ENCODE data around the gene MX2.

The MX2 gene

DNA sequence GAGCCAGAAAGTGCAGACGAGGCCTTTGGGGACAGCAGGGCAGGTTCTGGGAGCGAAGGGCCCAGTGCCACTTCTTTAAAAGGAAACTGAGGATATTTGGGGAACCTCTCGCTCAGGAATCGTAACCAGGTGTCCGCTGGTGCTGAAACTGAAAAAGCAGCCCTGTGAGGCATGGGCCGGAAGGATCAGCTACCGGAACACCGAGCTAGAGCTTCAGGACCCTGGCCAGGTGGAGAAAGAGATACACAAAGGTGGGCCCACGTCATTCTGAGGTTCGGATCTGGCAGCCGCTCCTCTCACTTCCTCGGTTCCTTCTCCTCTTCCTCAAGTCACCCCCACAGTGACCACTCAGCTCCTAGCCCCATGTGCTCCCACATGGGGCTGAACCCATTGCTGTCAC lies 18.1 kb downstream of the MX2 start:
- DNase-seq (ENCODE audit: low spot score) = peak; percentile 52

DNA sequence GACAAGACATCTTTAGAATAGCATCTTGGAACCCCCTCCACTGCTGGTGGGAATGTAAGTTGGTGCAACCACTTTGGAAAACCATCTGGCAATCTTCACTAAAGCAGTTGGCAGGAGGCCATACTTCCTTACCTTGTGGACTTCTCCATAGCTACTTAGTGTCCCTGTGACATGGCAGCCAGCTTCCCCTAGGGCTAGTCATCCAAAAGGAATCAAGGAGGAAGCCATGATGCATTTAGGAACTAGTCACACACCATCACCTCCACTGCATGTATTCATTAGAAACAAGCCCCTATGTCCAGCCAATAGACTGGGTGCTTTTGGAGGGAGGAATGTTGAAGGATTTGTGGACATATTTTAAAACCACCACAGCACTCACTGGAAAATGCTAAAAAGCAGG lies 19.9 kb downstream of the MX2 start:
- no peak for DNase-seq (ENCODE audit: low spot score)

GRCh38 chr21:41387042-41387819 lies 25.4 kb downstream of the MX2 start:
- no peak for DNase-seq (ENCODE audit: low spot score)

DNA sequence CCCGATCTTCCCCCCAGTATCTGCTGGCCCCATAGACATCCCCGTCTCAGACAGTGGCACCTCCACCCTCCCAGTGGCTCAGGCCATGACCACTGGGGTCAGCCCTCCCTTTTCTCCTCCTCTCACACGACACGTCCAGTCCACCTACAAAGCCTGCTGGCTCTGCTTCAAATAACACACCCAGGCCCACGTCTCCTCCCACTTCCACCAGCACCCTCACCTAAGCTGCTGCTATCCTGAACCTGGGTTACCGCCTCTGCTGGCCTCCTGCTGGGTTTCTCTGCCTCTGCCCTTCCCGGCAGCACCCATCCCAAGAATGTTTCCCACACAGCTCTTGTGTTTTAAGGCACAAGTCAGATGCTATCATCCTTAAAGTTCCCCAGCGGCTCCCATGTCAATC lies 26.0 kb downstream of the MX2 start:
- DNase-seq (ENCODE audit: low spot score) = no peak

DNA sequence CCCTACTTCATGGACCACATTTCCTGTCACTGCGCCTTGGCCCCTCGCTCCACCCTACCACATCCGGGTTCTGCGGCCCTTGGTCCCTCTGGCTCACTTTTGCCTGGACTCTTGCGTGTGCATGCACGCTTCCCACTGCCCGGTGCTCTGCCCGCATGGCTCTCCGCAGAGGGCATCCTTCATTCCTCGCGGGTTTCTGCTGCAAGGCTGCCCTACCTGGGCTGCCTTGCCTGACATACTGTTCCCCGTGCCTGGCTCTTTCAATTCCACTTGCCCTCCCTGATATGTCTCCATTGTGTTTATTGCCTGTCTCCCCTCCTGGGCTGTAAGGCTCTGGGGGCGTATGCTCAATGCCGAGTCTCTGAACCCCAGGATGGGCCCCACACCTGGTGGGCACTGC lies 26.4 kb downstream of the MX2 start:
- DNase-seq (ENCODE audit: low spot score) = no peak

GRCh38 chr21:41390043-41390639 lies 28.3 kb downstream of the MX2 start:
- no peak for DNase-seq (ENCODE audit: low spot score)

DNA sequence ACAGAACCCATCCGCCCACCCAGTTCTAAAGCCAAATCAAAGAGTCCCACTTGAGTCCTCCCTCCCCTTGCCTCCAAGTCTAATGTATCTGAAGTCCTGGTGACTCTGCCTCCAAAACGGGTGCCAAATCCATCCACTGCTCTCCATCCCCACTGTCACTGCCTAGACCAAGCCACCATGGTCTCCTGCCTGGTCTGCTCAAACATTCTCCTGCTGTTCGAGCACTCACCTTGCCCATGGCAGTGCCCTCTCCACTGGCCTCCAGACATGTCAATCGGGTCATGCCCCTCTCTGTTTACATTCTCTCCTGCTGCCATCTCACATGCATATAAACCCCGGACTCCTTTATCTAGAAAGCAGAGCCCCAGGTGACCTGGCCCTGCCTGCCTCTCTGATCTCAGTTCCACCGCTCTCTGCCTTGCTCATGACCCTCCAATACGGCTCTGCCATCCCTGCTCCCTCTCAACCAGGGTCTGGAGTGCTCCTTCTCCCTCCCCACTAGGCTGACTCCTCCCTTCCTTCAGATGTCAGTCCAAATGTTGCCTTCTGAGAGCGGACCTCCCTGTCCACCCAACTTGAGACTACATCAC lies 32.1 kb downstream of the MX2 start:
- DNase-seq (ENCODE audit: low spot score) = no peak

- no peak for DNase-seq (ENCODE audit: low spot score)
Observed at GRCh38 chr21:41396558-41397075, 34.8 kb downstream of the MX2 start.

DNA sequence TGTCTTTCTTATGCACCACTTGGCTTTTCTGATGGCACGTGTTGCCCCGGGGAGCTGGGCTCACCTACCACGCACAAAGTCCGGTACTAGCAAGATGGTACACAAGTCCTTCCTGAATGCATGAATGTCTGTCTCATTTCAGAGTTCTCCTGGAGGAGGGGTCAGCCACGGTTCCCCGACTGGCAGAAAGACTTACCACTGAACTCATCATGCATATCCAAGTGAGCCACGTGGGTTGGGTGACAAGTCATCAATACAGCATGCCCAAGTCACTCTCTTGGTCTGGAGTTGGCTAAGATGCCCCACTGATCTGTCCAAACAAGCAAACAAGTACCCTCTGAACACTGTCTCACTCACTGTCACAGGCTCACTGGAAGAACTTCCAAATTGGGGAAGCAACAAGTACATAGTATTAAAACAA lies 35.7 kb downstream of the MX2 start:
- DNase-seq (ENCODE audit: low spot score) = no peak

GRCh38 chr21:41398251-41398650 lies 36.4 kb downstream of the MX2 start:
- no peak for DNase-seq (ENCODE audit: low spot score)

DNA sequence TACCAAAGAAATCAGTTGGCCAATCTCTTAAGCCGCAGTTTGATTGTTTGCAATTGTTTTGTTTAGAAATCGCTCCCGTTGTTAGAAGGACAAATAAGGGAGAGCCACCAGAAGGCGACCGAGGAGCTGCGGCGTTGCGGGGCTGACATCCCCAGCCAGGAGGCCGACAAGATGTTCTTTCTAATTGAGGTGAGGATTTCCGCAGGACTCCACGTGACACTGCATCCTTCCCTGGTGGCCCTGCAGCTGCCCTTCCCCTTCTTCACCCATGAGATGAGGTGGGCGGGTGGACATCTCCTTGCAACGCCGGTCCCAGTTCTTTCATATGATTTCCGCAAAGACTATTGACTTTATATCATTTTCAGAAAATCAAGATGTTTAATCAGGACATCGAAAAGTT lies 37.0 kb downstream of the MX2 start:
- DNase-seq (ENCODE audit: low spot score) = no peak

- DNase-seq (ENCODE audit: low spot score) = no peak
Observed at GRCh38 chr21:41399246-41399800, 37.5 kb downstream of the MX2 start.

DNA sequence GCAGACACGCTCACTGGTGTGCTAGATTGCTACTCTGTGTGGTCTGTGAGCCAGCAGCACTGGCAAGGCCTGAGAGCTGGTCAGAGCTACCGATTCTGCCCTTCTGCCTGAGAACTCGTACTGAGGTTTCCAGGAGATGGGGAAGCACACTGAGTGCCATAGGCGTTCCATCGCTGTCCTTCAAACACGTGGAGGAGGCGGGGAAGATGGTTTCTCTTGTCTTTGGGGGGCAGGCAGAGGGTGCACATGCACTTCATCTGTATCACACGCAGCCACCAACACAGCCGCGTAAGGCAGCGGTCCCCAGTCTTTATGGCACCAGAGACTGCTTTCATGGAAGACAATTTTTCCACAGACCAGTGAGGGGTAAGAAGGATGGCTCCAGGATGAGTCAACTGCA lies 40.4 kb downstream of the MX2 start:
- no peak for DNase-seq (ENCODE audit: low spot score)

DNA sequence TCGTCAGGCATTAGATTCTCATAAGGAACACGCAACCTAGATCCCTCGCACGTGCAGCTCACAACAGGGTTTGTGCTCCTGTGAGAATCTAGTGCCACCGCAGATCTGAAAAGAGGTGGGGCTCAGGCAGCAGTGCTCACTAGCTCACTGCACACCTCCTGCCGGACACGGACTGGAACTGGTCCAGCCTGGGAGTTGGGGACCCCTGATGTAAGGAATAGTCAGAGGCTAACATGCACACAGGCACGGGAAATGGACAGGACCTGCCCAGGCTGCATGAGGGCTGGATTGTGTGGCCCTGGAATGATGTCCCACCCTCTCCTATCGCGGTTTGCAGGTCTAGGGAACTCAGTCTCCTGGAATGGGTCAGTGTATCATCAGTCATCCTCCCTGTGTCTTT lies 41.0 kb downstream of the MX2 start:
- no peak for DNase-seq (ENCODE audit: low spot score)

GRCh38 chr21:41403331-41403730 lies 41.5 kb downstream of the MX2 start:
- no peak for DNase-seq (ENCODE audit: low spot score)

GRCh38 chr21:41403966-41404365 lies 42.1 kb downstream of the MX2 start:
- DNase-seq (ENCODE audit: low spot score) = no peak

DNA sequence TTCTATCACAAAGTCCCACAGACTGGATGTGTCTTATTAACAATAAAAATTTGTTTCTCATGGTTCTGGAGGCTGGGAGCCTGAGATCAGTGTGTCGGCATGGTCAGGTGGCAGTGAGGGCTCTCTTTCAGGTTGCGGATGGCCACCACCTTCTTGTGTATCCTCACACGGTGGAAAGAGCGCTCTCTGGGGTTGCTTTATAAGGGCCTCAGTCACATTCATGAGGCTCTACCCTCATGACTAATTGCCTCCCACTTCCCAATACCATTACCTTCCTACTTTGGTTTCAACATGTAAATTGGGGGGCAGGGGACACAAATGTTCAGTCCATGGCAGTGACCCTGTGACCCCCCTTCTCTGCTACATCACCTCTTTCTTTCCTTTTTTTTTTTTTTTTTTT lies 43.5 kb downstream of the MX2 start:
- no peak for DNase-seq (ENCODE audit: low spot score)

DNA sequence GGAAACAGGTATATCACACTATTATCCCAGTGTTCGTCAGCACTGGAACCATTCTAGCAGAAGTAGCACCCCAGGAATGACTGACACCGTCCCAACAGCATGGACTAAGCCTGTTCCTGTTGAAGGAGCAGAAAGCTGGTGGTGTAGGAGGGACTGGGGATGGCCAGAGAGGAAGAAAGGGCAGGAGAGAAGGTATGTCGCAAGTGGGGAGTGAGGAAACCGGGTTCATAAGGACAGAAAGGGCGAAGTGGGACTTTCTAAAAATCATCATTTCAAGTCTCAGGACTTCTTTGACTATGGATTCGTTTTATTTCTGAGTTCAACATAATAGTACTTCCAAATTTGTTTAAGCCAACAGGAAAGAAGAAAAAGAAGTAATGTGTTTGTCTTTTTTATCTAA lies 44.5 kb downstream of the MX2 start:
- no peak for DNase-seq (ENCODE audit: low spot score)

- no peak for DNase-seq (ENCODE audit: low spot score)
Observed at GRCh38 chr21:41407541-41408460, 46.0 kb downstream of the MX2 start.

GRCh38 chr21:41410361-41410760 lies 48.5 kb downstream of the MX2 start:
- DNase-seq (ENCODE audit: low spot score) = no peak

GRCh38 chr21:41410767-41411448 lies 49.1 kb downstream of the MX2 start:
- no peak for DNase-seq (ENCODE audit: low spot score)
